HEK293 (cell line): Measurements from ENCODE around the gene FAM98C.

ENCODE experiments used
- CTCF ChIA-PET: fragments of 350-600 bp; formaldehyde crosslinking; extraction: SDS; loops from one replicate; lab custom pipeline; 2021; ENCODE audit warnings: antibody characterized with exemption; lab: Yijun Ruan, JAX
- POLR2A ChIA-PET: fragments of 300-600 bp; formaldehyde crosslinking; extraction: SDS; loops from one replicate; lab custom pipeline; 2020; ENCODE audit warnings: antibody characterized with exemption, inconsistent platforms; lab: Yijun Ruan, JAX
- H3K27ac ChIP-seq: fragments of 200-500 bp; sonication (Bioruptor generic); 2 replicates; pipeline ENCODE4 v1.5.1; 2014; ENCODE audit warnings: low read depth, low read length, control low read depth, inconsistent platforms; ENCODE audit errors: extremely low read depth
- H3K36me3 ChIP-seq, 2 experiments: fragments of 200-500 bp in 1 of 2; sonication (Bioruptor generic) in 1 of 2; 1 replicate in 1 of 2; 2 replicates in 1 of 2; pipeline ENCODE4 v1.5.1; 2014 to 2017; ENCODE audit warnings: inconsistent platforms in 2 of 2, low read length in 2 of 2; ENCODE audit not compliant: control insufficient read depth in 2 of 2, insufficient read depth in 1 of 2
- H3K4me1 ChIP-seq: fragments of 200-500 bp; sonication (Bioruptor generic); 2 replicates; pipeline ENCODE4 v1.5.1; 2014; ENCODE audit warnings: mild to moderate bottlenecking, low read length, inconsistent platforms; ENCODE audit not compliant: control insufficient read depth, insufficient read depth
- H3K4me3 ChIP-seq: 2 replicates; pipeline ENCODE4 v1.5.1; 2011; ENCODE audit warnings: low read depth, mild to moderate bottlenecking, control low read depth, low read length, moderate library complexity
- H3K9me3 ChIP-seq: fragments of 200-500 bp; sonication (Bioruptor generic); 2 replicates; pipeline ENCODE4 v1.5.1; 2014; ENCODE audit warnings: low read depth, low read length, inconsistent platforms; ENCODE audit not compliant: control insufficient read depth, insufficient read depth
- AEBP2 ChIP-seq: fragments of 450-650 bp; formaldehyde crosslinking; IDR thresholded peaks from 2 replicates; pipeline ENCODE4 v1.5.1; 2016; ENCODE audit warnings: missing biosample characterization, missing genetic modification characterization, borderline replicate concordance
- HOXA7 ChIP-seq: sonication (generic); formaldehyde crosslinking; IDR thresholded peaks from 2 replicates; pipeline ENCODE4 v1.8.1; 2022; ENCODE audit warnings: missing genetic modification reagents, borderline replicate concordance
- HOXD13 ChIP-seq: sonication (generic); formaldehyde crosslinking; IDR thresholded peaks from 2 replicates; pipeline ENCODE4 v1.8.0; 2022; ENCODE audit warnings: missing genetic modification reagents, borderline replicate concordance
- IKZF3 ChIP-seq: fragments of 450-650 bp; IDR thresholded peaks from 2 replicates; pipeline ENCODE4 v1.5.0; 2018; ENCODE audit warnings: missing biosample characterization, mild to moderate bottlenecking, missing genetic modification characterization, moderate library complexity
- KLF1 ChIP-seq: fragments of 450-650 bp; formaldehyde crosslinking; IDR thresholded peaks from 2 replicates; pipeline ENCODE4 v1.5.1; 2016; ENCODE audit warnings: missing biosample characterization, missing genetic modification characterization
- MEIS1 ChIP-seq: sonication (generic); formaldehyde crosslinking; IDR thresholded peaks from 2 replicates; pipeline ENCODE4 v1.8.1; 2022; ENCODE audit warnings: missing genetic modification reagents, mild to moderate bottlenecking, borderline replicate concordance
- PRDM1 ChIP-seq: fragments of 450-650 bp; formaldehyde crosslinking; IDR thresholded peaks from 2 replicates; pipeline ENCODE4; 2016; ENCODE audit warnings: missing biosample characterization, missing genetic modification characterization
- PRDM2 ChIP-seq: fragments of 450-650 bp; formaldehyde crosslinking; IDR thresholded peaks from 2 replicates; pipeline ENCODE4 v1.5.1; 2016; ENCODE audit warnings: missing biosample characterization, missing genetic modification characterization, borderline replicate concordance
- SETDB1 ChIP-seq: IDR thresholded peaks from one replicate; pipeline ENCODE4 v1.6.1; 2017; ENCODE audit warnings: mild to moderate bottlenecking, low read length, moderate library complexity, mixed read lengths; ENCODE audit not compliant: insufficient read length
- WT1 ChIP-seq: fragments of 450-650 bp; formaldehyde crosslinking; IDR thresholded peaks from 2 replicates; pipeline ENCODE4 v1.5.1; 2016; ENCODE audit warnings: missing biosample characterization, missing genetic modification characterization
- YY2 ChIP-seq: fragments of 450-650 bp; formaldehyde crosslinking; IDR thresholded peaks from 2 replicates; pipeline ENCODE4 v1.5.1; 2016; ENCODE audit warnings: missing biosample characterization, missing genetic modification characterization
- ZBTB17 ChIP-seq: fragments of 450-650 bp; formaldehyde crosslinking; IDR thresholded peaks from 2 replicates; pipeline ENCODE4 v1.5.1; 2016; ENCODE audit warnings: missing biosample characterization, missing genetic modification characterization
- ZBTB26 ChIP-seq: fragments of 450-650 bp; formaldehyde crosslinking; optimal IDR thresholded peaks from 2 replicates; pipeline ENCODE3; 2016; ENCODE audit warnings: missing biosample characterization, mild to moderate bottlenecking, missing genetic modification characterization
- ZFP3 ChIP-seq: fragments of 450-650 bp; formaldehyde crosslinking; IDR thresholded peaks from 2 replicates; pipeline ENCODE4 v1.5.1; 2016; ENCODE audit warnings: low read depth, missing biosample characterization, missing genetic modification characterization
- ZNF26 ChIP-seq: fragments of 450-650 bp; formaldehyde crosslinking; IDR thresholded peaks from 2 replicates; pipeline ENCODE4 v1.5.1; 2016; ENCODE audit warnings: missing biosample characterization, missing genetic modification characterization
- ZNF280D ChIP-seq: fragments of 450-650 bp; formaldehyde crosslinking; IDR thresholded peaks from 2 replicates; pipeline ENCODE4 v1.5.1; 2016; ENCODE audit warnings: missing biosample characterization, missing genetic modification characterization
- ZNF324 ChIP-seq: fragments of 450-650 bp; formaldehyde crosslinking; IDR thresholded peaks from 2 replicates; pipeline ENCODE4 v1.5.1; 2016; ENCODE audit warnings: missing biosample characterization, missing genetic modification characterization
- ZNF335 ChIP-seq: fragments of 450-650 bp; formaldehyde crosslinking; conservative IDR thresholded peaks from 2 replicates; pipeline ENCODE4 v1.5.1; 2016; ENCODE audit warnings: missing biosample characterization, missing genetic modification characterization
- ZNF366 ChIP-seq: fragments of 450-650 bp; formaldehyde crosslinking; conservative IDR thresholded peaks from 2 replicates; pipeline ENCODE4 v1.5.1; 2016; ENCODE audit warnings: missing biosample characterization, missing genetic modification characterization
- ZNF416 ChIP-seq: fragments of 450-650 bp; formaldehyde crosslinking; IDR thresholded peaks from 2 replicates; pipeline ENCODE4 v1.5.1; 2016; ENCODE audit warnings: missing biosample characterization, missing genetic modification characterization
- ZNF549 ChIP-seq: fragments of 450-650 bp; IDR thresholded peaks from 2 replicates; pipeline ENCODE4 v1.5.1; 2018; ENCODE audit warnings: missing biosample characterization, missing genetic modification characterization, mild to moderate bottlenecking, inconsistent platforms, moderate library complexity
- ZNF660 ChIP-seq: fragments of 450-650 bp; IDR thresholded peaks from 2 replicates; pipeline ENCODE4 v1.5.1; 2018; ENCODE audit warnings: missing biosample characterization, mild to moderate bottlenecking, missing genetic modification characterization
- ZNF776 ChIP-seq: fragments of 450-650 bp; formaldehyde crosslinking; IDR thresholded peaks from 2 replicates; pipeline ENCODE4 v1.5.0; 2017; ENCODE audit warnings: missing biosample characterization, missing genetic modification characterization, borderline replicate concordance
- ZSCAN16 ChIP-seq: fragments of 450-650 bp; formaldehyde crosslinking; IDR thresholded peaks from 2 replicates; pipeline ENCODE4 v1.5.1; 2016; ENCODE audit warnings: missing biosample characterization, missing genetic modification characterization

The FAM98C gene

GRCh38 chr19:38437295-38437694 is 34.4 kb downstream of the FAM98C start (continued):
- no peak for TF ChIP-seq ZNF324 (tag by site-specific recombination)
- no peak for TF ChIP-seq MEIS1 (CRISPR knock-in tag)
- TF ChIP-seq IKZF3 (tag by site-specific recombination), result no peak
- no peak for TF ChIP-seq ZNF416
- TF ChIP-seq ZNF366 (tag by site-specific recombination), result no peak
- TF ChIP-seq PRDM1 (tag by site-specific recombination), result no peak
- TF ChIP-seq KLF1 (tag by site-specific recombination), result no peak
- TF ChIP-seq ZBTB26 (tag by site-specific recombination), result no peak
- TF ChIP-seq, all 188 proteins: peak for 0

- no peaks in the 10 kb centered on the region for H3K9me3 ChIP-seq
- peaks cover 12% of the 10 kb centered on the region for H3K4me1 ChIP-seq
- ChIA-PET CTCF (interaction anchor here (0.6 kb wide), 1 partner anchor 673 kb away, joined by 3 read pairs; no protein-coding TSS in a partner anchor), POLR2A (interaction anchor here (0.6 to 0.8 kb wide), 2 partner anchors 13 to 210 kb away, joined by 3 to 6 read pairs; partner anchors contain the start of gene ACTN4)
- no peak overlapping the region for H3K4me3 ChIP-seq
- no peaks in the 10 kb centered on the region; a peak in 1 of 3 replicates for H3K36me3 ChIP-seq
- H3K27ac ChIP-seq, result no peak overlapping the region
- TF ChIP-seq HOXA7 (CRISPR knock-in tag) (no peak), ZNF776 (tag by site-specific recombination) (no peak), PRDM2 (no peak), ZNF280D (tag by site-specific recombination) (no peak), ZSCAN16 (tag by site-specific recombination) (no peak), ZFP3 (no peak), YY2 (tag by site-specific recombination) (no peak), AEBP2 (no peak), WT1 (tag by site-specific recombination) (peak; percentile 20; the same call in 1 of the 2 replicates), HOXD13 (CRISPR knock-in tag) (no peak), ZNF660 (tag by site-specific recombination) (no peak), ZBTB17 (tag by site-specific recombination) (0 out of 2 replicates have a peak, but pooled peaks have one; percentile 34), ZNF335 (tag by site-specific recombination) (0 out of 2 replicates have a peak, but pooled peaks have one; percentile 34), ZNF26 (tag by site-specific recombination) (no peak), ZNF324 (tag by site-specific recombination) (0 out of 2 replicates have a peak, but pooled peaks have one; percentile 17), SETDB1 (no peak), ZNF549 (tag by site-specific recombination) (no peak)
Observed at GRCh38 chr19:38437917-38438316, 35.0 kb downstream of the FAM98C start.
